Fibroblast of mammary gland (primary cell): ENCODE results near the gene CDHR3.
A peak's percentile ranks its signal among the peaks of the same experiment; 100 is the strongest.

ENCODE experiments used
- DNase-seq: peaks from one replicate; pipeline ENCODE4 v3.0.0-alpha.2; 2010; ENCODE audit warnings: low read depth
- H3K4me3 ChIP-seq: 2 replicates; pipeline ENCODE4 v1.5.1; 2011; ENCODE audit warnings: low read depth, mild to moderate bottlenecking, low read length, moderate library complexity; ENCODE audit not compliant: control insufficient read depth
- CTCF ChIP-seq: conservative IDR thresholded peaks from 2 replicates; pipeline ENCODE4 v1.5.1; 2011; ENCODE audit warnings: low read depth, low read length, inconsistent platforms; ENCODE audit not compliant: control insufficient read depth, insufficient read depth

The CDHR3 gene

DNA sequence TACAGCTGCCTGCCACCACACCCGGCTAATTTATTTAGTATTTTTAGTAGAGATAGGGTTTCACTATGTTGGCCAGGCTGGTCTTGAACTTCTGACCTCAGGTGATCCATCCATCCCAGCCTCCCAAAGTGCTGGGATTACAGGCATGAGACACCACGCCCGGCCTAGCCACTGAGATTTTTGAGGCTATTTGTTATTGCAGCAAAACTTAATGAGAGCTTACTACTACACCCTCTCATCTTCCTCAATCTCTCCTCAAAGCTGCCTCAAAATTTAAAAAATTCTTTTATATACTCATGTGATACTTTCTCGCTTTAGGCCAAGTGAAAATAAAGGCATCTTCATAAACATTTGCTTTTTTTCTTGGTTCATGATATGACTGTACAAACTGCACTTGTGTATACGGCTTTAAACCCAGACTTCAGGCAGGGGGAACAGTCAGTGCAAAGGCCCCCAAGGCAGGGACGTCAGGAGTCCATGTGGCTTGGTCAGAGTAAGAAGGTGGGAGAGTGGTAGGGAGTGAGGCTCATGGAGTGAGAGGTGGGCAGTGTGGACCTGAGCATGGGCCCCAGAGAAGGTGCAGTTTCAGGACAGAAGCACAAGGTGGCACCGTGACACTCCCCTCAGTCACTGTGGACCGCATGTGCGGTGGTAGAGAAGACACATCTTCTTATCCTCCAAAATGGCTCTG, 93.6 kb downstream of the CDHR3 start:
- peak; percentile 76 for DNase-seq
- H3K4me3 ChIP-seq = no peak overlapping the region
- TF ChIP-seq CTCF = peak; percentile 94

GRCh38 chr7:106057204-106057961, 94.3 kb downstream of the CDHR3 start:
- no peak for TF ChIP-seq CTCF
- H3K4me3 ChIP-seq = no peak overlapping the region
- no peak for DNase-seq

DNA sequence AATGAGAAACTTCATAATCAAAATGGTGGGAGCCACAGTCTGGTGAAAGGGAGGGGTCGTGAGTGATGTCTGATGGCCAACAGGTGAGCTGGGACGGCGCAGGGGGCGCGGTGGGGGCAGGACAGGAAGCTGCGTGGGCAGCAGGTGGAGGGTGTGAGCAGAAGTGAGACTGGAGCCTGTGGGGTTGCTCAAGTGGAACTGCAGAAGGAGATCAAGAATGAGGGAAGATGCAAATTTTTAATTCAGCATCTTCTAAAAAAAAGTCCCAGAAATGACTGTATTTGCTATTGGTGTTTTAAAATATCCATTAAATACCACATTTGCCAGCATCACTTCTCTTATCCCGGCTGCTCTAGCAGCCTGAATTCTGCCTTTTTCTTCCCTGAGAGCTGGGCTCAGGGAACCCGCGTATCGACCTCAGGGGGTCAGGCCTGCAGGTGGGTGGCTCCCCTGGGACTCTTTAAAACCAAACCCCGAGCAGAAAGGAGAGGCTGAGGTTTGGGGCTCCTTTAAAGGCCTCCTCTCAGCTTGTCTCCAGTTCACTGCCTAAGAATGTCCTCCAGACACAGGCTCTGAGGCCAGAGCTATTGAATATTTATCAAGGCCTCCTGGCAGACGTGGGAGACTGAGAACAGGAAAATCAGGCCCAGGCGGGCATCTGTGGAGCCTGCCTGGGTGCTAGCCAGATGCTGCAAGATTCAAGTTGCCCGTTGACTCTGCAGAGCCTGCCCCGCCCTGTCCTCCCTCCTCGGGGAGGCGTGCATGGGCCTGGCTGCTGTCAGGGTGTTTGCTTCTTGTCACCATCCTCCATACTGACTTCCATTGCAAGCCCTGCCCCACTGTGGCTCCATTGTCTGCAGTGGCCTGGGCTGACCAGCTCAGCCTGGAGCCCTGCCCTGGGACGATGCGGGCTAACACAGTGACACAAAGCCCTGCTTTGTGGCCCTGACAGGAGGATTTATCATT, 95.2 kb downstream of the CDHR3 start:
- TF ChIP-seq CTCF = no peak
- DNase-seq = no peak
- H3K4me3 ChIP-seq = no peak overlapping the region

- no peak overlapping the region for H3K4me3 ChIP-seq
- no peak for TF ChIP-seq CTCF
- no peak for DNase-seq
Measured at GRCh38 chr7:106058928-106059324, 95.9 kb downstream of the CDHR3 start.

GRCh38 chr7:106059556-106059955, 96.5 kb downstream of the CDHR3 start:
- no peak for TF ChIP-seq CTCF
- peak; percentile 16 for DNase-seq
- no peak overlapping the region for H3K4me3 ChIP-seq

DNA sequence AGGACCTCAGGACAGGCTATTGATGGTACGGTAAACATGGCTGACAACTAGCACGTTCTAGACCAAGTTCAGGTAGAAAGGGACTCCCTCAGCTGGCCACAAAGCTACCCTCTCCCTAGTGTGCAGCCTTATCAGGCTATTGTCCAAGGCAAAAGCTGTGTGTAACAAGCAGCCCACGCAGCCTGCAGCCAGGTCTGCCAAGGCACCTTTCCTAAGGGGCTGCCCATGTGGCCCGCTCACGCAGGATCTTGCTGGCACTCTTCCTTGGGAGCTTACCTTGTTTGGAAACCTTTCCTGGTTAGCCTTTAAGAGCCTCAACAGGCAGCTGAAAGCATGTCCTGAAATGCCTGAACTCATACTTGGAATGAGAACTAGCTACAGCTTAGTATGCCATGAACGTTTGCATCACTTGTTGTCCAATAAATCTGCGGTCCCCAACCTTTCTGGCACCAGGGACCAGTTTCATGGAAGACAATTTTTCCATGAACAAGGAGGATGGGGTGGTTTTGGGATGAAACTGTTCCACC, 97.4 kb downstream of the CDHR3 start:
- TF ChIP-seq CTCF = no peak
- no peak for DNase-seq
- H3K4me3 ChIP-seq = no peak overlapping the region
